GM20431 (cell line): Measurements from ENCODE around the gene ANKS4B.
"Not testable (repeated sequence)": the region's sequence is repeated elsewhere in the genome, so short reads cannot be mapped to it uniquely, and the experiment has no call there.

ENCODE experiments used
- in situ Hi-C: fragments of 300-500 bp; cut with MseI, MboI; formaldehyde crosslinking; loops from one replicate; pipeline ENCODE4 v1.15.0; 2020; ENCODE audit warnings: low sequenced_read_pairs; ENCODE audit not compliant: unreplicated experiment

ANKS4B gene

GRCh38 chr16:21211486-21211885, 22.0 kb upstream of the ANKS4B start, which contains the start of gene ZP2:
TSS of gene ZP2 (minus strand) at chr16:21211574. CDS start at chr16:21211547, 27 bp downstream.
- in situ Hi-C loops = no loop called here

GRCh38 chr16:21214086-21214485, 19.4 kb upstream of the ANKS4B start:
- in situ Hi-C loops = no loop called here

GRCh38 chr16:21217121-21217520, 16.4 kb upstream of the ANKS4B start:
- in situ Hi-C loops = no loop called here

DNA sequence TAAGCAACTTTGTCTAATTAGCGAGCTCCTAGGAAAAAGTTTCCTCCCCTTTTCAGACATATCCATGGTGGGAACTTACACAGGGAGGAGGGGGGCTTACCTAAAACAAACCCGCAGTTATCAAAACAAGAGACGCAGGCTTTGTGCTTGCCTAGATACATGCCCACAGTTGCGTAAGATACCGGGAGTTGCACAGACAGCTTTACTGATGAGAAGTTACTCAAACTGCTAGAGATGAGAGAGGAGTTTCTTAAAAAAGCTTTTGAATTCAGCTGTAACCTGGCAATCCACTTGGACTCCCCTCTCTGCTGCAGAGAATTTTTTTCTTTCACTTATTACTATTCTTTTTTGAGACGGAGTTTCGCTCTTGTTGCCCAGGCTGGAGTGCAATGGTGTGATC, 15.3 kb upstream of the ANKS4B start:
- in situ Hi-C loops = no loop called here

DNA sequence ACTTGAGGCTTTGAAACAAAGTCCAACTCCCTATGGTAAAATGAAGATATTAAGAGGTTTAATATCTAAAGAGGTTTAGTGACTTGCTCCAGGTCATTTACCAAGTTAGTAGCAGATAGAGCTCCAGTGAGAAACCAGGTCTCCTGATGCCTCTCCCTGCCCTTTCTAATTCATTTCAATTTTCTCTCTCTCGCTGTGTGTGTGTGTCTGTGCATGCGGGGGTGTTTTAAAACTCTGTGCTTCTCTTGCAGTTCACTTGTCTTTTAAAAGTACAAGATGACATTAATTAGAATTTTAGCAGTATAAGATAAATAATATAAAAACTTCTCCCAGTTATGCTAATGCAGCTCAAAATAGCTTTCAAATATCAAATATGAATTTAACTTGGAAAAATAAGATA, 13.9 kb upstream of the ANKS4B start:
- in situ Hi-C loops = no loop called here

GRCh38 chr16:21222495-21223337, 10.8 kb upstream of the ANKS4B start:
- in situ Hi-C loops = no loop called here

DNA sequence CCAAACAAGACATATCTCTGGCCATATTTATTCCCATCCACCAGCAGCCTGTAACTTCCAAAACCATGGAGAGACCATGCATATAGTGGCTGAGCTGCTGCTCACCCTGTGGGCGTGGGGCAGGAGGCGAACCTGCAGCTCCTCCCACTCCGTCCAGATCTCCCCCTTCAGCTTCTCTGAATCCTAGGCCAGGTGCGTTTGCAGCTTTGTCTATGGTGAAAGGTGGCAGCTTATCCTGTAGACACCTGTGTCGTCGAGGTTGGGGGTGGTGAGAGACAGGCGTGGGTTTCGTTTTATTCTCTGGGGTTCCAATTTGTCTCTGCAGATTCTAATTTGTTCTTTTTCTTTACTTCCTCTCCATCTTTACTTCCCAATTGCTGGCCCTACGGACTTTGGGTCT, 9.7 kb upstream of the ANKS4B start:
- in situ Hi-C loops = no loop called here

GRCh38 chr16:21224800-21225199, 8.7 kb upstream of the ANKS4B start:
- in situ Hi-C loops = no loop called here

DNA sequence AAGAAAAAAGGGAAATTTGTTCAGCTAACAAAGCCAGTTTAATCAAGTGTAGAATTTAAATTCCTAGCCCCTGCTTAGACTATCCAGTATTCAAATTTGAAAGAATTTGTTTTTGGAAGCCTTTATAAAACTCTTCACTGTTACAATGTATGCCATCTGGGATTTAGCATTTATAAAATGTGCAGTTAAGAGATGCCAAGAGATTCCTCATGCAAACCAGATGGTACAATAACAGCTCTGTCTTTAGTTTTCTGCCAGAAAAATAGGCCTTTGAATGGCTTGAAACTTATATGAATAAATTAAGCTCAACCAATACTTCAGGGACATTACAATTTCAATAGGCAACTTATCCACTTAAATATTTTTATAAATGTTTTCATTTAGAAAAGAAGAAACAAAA, 6.8 kb upstream of the ANKS4B start:
- in situ Hi-C loops = no loop called here

GRCh38 chr16:21227866-21228265, 5.6 kb upstream of the ANKS4B start:
- in situ Hi-C loops = no loop called here

DNA sequence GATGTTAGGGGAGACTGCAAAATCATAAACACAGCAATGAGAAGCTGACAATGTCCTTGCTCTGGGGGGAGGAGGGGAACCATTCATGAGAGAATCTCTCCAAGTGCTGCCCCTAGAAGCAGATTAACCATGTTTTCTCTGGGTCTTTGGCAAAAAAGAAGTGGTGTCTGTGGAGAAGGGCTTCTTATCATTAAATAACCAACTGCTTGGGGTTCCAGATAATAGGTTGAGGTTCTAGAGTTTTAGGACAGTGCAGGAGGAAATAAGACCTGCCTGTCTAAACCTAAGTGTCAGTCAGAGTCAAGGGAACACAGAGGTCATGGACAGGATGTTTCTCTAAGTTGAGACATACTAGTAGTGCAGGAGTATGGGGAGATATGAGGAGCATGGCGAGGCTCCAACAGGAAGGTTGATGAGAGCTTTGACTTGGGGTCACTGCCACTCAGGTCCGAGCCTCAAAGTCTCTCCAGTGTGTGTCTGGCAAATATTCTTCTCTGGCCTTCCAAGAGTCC, 5.1 kb upstream of the ANKS4B start:
- in situ Hi-C loops = no loop called here

GRCh38 chr16:21233045-21233520, 416 bp upstream of the ANKS4B start:
- in situ Hi-C loops = no loop called here

- in situ Hi-C loops = no loop called here
Measured at GRCh38 chr16:21235199-21235585, 1.7 kb downstream of the ANKS4B start.

DNA sequence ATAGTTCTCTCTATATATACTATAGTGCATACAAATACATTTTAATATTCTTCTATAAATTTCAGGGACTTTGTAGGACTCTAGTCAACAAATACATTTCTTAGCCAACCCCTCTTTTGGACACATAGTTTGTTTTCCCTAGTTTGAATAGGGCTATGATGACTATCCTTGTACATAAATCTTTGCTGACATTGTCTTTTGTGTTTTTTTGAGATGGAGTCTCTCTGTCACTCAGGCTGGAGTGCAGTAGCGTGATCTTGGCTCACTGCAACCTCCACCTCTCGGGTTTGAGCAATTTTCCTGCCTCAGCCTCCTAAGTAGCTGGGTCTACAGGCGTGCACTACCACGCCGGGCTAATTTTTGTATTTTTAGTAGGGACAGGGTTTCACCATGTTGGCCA, 3.3 kb downstream of the ANKS4B start:
- in situ Hi-C loops = no loop called here

DNA sequence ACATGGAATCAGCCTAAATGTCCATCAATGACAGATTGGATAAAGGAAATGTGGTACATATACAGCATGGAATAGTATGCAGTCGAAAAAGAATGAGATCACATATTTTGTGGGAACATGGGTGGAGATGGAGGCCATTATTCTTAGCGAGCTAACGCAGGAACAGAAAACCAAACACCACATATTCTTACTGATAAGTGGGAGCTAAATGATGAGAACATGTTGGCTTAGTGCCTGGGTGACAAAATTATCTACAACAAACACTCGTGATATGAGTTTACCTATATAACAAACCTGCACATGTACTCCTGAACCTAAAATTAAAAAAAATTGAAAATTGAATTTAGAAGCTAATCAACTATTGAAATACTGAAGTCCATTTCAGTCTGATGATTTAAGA, 6.1 kb downstream of the ANKS4B start:
- in situ Hi-C loops = no loop called here

DNA sequence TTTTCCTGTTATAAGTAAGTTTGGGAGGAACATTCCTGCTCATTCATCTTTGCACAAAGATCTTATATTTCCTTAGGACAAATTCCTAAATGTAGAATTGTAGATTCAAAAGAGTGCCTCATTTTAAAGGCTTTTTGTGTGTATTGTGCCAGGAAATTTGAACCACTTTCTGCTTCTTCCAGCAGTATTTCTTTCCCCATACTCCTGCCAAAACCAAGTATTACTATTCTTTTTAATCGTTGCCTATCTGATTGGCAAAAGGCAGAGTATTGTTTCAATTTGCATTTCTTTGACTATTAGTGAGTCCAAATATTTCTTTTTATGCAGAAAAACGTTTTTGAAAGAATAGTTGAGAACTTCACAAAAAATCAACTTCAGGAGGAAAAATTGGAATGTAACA, 9.3 kb downstream of the ANKS4B start:
- in situ Hi-C loops = no loop called here

- in situ Hi-C loops = no loop called here
Measured at GRCh38 chr16:21244518-21245215, 11.2 kb downstream of the ANKS4B start.

- in situ Hi-C loops = not testable (repeated sequence)
Measured at GRCh38 chr16:21248179-21248578, 14.7 kb downstream of the ANKS4B start.

GRCh38 chr16:21250072-21250923, 16.8 kb downstream of the ANKS4B start:
- in situ Hi-C loops = no loop called here

DNA sequence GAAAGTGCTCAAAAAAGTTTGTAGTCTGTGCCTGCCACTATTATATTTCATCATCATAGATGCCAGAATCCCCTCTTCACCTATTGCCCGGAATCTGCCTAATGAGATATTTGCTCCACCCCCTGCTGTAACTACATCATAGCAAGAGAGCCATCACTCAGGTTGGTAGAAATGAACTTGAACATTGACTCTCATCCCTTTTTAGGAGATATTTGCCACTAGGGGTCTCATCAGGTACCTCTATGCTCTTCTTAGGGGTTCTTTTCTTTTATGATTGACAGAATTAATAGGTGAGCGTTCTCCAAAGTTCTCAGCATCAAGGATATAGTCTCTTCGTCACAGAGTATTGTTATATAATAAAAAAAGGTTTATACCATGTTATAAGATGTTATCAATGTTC, 20.0 kb downstream of the ANKS4B start:
- in situ Hi-C loops = no loop called here
